ENCODE data around the gene DUSP1.

Gene DUSP1

GRCh38 chr5:172776235-172776594 is 5.2 kb upstream of the DUSP1 start:
- DNase-seq = no peak

- DNase-seq = no peak
Measured at GRCh38 chr5:172775326-172776234, 4.6 kb upstream of the DUSP1 start.

GRCh38 chr5:172774561-172775315 is 3.7 kb upstream of the DUSP1 start:
- no peak for DNase-seq

- no peak for DNase-seq
Measured at GRCh38 chr5:172773481-172774469, 2.8 kb upstream of the DUSP1 start.

DNA sequence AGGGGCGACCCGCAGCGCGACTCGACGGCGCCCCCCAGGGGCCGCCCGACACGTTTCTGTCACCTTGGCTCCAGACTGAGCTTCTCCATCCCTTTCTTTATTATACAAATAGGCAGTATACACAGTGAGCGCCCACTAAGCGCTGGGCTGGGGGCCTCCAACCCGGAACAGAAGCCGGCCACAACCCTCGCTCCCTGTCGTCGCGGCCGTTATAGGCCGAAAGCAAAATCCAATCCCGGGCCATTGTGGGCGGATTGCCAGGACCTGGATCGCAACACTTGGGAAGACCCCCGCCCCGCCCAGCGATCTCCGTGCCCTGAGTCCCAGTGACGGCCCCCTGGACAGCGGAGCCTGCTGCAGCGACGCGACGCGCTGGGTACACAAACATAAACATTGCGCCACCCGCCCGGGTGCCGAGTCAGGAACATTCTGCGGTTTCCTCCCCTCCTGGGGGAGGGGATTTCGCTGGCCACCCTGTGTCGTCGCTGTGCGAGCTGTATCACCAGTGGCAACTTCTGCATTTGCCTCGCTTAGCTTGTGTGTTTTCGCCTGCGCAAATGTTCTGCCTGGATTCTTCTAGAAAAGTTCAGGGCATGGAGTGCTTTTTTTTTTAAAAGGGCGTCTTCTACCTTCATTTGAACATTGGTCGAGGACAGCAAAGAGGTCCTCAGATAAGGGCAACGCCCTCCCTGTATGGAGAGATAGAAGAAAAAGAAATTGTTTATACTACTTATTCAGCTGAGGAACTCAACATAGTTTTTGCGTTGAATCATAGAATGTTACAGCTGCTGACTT is 1.3 kb upstream of the DUSP1 start:
- peak; percentile 35 for DNase-seq

DNA sequence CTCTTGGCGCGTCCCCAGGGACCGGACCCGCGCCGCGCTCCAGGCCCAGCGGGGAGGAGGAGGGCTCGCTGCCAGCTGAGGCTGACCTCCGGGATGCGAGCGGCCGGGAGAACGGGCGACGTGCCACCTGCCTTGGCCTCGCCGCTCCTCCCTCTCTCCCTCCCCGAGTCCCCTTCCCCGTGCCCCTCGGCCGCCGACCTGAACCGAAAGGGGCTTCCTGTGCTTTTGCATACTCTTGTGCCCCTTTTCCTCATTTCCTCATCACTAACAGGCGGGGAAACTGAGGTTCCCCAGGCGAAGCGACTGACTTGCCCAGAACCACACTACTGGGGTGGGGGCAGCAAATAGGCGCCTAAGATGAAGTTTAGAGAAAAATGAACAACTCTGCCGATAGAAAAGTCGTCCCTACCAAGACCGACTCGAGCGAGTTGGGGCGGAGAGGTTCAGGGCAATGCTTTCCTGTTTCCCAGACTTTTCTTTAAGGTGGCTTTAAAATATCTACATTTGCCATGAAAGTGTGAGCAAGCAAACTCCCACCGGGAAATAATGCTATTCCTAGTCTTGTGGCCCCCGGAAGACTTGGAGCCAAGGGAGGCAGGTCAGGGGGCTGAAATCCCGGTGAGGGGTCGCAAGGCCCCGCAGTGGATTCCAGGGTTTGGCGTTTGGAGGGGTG is 580 bp upstream of the DUSP1 start:
- DNase-seq = no peak

- no peak for DNase-seq
Measured at GRCh38 chr5:172770374-172770674, 671 bp downstream of the DUSP1 start.

GRCh38 chr5:172769616-172770373 is 1.2 kb downstream of the DUSP1 start:
- DNase-seq = no peak

GRCh38 chr5:172769342-172769615 is 1.7 kb downstream of the DUSP1 start:
- DNase-seq = no peak

- no peak for DNase-seq
Measured at GRCh38 chr5:172768573-172769341, 2.2 kb downstream of the DUSP1 start.

GRCh38 chr5:172768098-172768572 is 2.9 kb downstream of the DUSP1 start:
- no peak for DNase-seq

GRCh38 chr5:172766287-172767108 is 4.5 kb downstream of the DUSP1 start:
- no peak for DNase-seq

- DNase-seq = no peak
Measured at GRCh38 chr5:172765766-172766286, 5.2 kb downstream of the DUSP1 start.

DNA sequence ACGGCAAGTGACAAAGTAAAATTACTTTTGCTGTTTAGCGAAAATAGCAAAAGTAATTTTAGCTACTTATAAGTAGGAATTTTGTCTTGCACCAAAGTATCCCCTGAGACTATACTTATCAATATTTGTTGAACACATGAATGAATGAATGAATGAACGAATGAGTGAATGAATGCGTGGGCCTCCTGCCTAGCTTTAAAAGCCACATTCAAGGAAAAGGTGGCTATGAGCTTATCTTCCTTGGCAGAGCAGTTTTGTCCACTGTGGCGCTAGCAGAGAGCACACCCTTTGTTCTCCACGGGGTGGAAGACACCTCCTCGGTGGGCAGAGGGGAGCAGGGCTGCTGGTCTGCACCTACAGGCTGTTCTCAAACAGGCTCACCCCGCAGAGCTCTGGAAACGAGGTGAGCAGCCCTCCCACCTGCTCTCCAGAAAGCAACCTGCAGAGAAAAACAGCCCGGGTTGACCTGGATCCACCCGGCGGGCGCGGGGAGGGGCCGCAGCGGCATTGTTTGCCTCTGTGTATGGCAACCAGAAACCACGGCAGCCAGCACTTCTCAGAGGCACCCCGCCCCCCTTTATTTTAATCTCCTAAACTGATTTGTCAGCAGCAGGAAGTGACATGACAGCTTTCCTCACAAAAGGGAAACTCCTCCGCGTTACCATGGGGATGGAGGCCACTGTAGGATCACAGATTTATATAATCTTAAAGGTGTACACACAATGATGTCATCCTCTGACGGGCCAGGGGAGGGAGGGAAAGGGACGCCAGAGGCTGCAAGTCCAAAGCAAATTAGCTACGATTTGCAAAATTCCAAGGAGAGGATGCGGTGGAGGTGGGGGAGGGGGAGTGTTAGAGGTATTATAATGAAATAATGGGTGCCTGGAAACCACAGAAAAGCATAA is 5.9 kb downstream of the DUSP1 start:
- DNase-seq = peak; percentile 95

DNA sequence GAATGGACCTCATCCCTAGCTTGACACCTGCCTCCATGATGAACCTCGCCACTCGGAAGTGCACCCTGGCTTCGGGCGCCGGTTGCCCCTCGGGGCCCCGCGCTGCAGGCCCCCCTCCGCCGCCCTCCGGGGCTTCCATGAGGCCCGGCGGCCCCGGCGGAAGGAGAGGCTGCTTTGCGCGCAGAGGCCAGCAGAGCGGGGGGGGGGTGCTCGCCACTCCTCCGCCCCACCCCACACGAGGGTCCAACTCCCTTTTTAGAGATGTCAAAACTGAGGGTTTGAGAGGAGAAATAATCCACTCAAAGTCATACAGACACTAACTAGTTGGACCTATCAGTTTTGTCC is 7.9 kb downstream of the DUSP1 start:
- DNase-seq = no peak

GRCh38 chr5:172762214-172763119 is 8.5 kb downstream of the DUSP1 start:
- no peak for DNase-seq

DNA sequence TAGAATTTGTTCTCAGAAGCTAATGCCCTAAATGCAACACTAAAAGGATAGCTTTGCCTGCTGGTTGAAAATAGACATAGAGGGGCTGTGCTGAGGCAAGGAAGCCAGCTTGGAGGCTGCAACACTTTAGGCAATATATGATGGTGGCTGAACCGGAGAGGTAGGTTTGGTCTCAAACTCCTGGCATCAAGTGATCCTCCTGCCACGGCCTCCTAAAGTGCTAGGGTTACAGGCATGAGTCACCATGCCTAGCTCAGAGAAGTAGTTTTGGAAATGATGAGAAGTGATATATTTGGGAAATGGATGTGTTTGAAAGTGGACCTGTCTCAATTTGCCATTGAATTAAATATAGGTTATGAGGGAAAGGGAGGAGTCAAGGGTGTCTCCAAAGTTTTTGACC is 10.0 kb downstream of the DUSP1 start:
- no peak for DNase-seq
